ENCODE measurements around the gene NLGN3.

GRCh38 chrX:71098302-71098701 lies 46.3 kb upstream of the NLGN3 start:
- TF ChIP-seq EP300 (conservative IDR thresholded peaks at IDR 0.05; ENCODE audit: poor library complexity, severe bottlenecking) (no peak), CTCF (IDR thresholded peaks at IDR 0.05; ENCODE audit: poor library complexity, severe bottlenecking) (no peak), POLR2AphosphoS5 (IDR thresholded peaks at IDR 0.05) (no peak), EZH2 (IDR thresholded peaks at IDR 0.05; ENCODE audit: borderline replicate concordance, insufficient read depth, low read length, poor library complexity, severe bottlenecking) (no peak), TAF1 (IDR thresholded peaks at IDR 0.05; ENCODE audit: low read depth) (no peak), SMC3 (conservative IDR thresholded peaks at IDR 0.05; ENCODE audit: poor library complexity) (no peak), RAD21 (conservative IDR thresholded peaks at IDR 0.05) (no peak)

Data from neural cell (in vitro differentiated cells).